Measurements from ENCODE around the gene DTWD1. TPM values are rescaled to one million over a fixed set of nuclear protein-coding genes. Genes with fewer than 3 reads are reported as not detected.
A peak's percentile ranks its signal among the peaks of the same experiment; 100 is the strongest.
"Not testable (repeated sequence)": the region's sequence is repeated elsewhere in the genome, so short reads cannot be mapped to it uniquely, and the experiment has no call there.

The DTWD1 gene
- total and polyA plus RNA-seq, 10 of the 15 experiments (the other 5 are each of a cell fraction or from before 2014, with no cell fraction given): 13.9 to 32.0 (median 19.3) TPM

DNA sequence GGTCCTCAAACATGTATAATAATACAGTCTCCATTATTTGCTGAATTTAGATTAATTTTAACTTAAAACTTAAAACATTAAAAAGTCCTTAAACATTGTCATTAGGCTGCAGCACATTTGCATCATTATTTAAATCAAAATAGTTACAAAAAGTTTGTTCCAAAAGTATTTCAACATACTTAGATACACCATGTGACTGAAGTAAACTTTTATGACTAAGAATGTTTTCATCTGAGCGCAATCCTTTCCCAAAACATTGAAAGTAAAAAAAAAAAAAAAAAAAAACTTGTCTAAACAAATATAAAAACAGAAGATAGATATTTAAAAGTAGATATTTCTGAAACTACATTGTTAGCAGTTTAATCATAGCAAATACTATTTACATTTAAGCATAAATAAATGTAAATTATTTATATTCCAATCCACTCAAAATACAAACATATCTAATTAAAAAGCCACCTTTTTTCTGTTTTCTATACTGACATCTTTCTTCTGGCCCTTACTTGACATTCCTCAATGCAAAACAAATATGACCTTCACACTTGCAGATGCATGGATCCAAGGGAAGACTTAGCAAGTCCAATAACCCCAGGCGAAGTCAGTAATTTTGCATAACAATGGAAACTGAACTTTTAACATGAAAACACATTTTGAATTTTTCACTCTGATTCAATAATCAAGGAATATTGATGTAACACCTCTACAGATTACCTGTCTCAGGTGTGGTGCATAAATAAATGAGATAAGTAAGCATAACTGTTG is 10.5 kb upstream of the DTWD1 start:
- DNase-seq (ENCODE audit: low read depth, low spot score) (no peak), FAIRE-seq (no peak), ATAC-seq (no peak)
- Histone ChIP-seq H3K9ac (ENCODE audit: control insufficient read depth, insufficient read depth, low read length) (no peak overlapping the region), H3K27me3 (replicated peaks in 1 of 2; ENCODE audit: control insufficient read depth in 2 of 2, insufficient read depth in 2 of 2, low read length in 1 of 2) (no peaks in the 10 kb centered on the region), H3K36me3 (ENCODE audit: control insufficient read depth in 2 of 2, insufficient read depth in 2 of 2, low read length in 1 of 2) (no peaks in the 10 kb centered on the region), H4K20me1 (ENCODE audit: control insufficient read depth, insufficient read depth) (no peaks in the 10 kb centered on the region), H3K4me1 (ENCODE audit: control insufficient read depth, insufficient read depth, low read length) (no peaks in the 10 kb centered on the region), H2AFZ (ENCODE audit: control insufficient read depth, low read depth, low read length) (no peak overlapping the region), H3K9me3 (replicated peaks; ENCODE audit: control insufficient read depth, insufficient read depth, low read length) (peaks cover 4% of the 10 kb centered on the region; the same call in 2 of the 3 replicates), H3K27ac (ENCODE audit: control insufficient read depth, insufficient read depth) (no peak overlapping the region), H3K4me2 (ENCODE audit: control insufficient read depth, insufficient read depth) (no peak overlapping the region), H3K4me3 (no peak overlapping the region), H3K79me2 (ENCODE audit: control insufficient read depth, insufficient read depth, low read length) (no peaks in the 10 kb centered on the region)
- TF ChIP-seq BHLHE40 (IDR thresholded peaks at IDR 0.05; ENCODE audit: borderline replicate concordance in 1 of 2, low read depth in 2 of 2, low read length in 1 of 2): no peak
- TF ChIP-seq RCOR1 (conservative IDR thresholded peaks at IDR 0.05; ENCODE audit: low read depth, low read length): no peak
- TF ChIP-seq RELA (IDR thresholded peaks at IDR 0.05; ENCODE audit: borderline replicate concordance, partially characterized antibody): no peak
- TF ChIP-seq, protein P1, sequence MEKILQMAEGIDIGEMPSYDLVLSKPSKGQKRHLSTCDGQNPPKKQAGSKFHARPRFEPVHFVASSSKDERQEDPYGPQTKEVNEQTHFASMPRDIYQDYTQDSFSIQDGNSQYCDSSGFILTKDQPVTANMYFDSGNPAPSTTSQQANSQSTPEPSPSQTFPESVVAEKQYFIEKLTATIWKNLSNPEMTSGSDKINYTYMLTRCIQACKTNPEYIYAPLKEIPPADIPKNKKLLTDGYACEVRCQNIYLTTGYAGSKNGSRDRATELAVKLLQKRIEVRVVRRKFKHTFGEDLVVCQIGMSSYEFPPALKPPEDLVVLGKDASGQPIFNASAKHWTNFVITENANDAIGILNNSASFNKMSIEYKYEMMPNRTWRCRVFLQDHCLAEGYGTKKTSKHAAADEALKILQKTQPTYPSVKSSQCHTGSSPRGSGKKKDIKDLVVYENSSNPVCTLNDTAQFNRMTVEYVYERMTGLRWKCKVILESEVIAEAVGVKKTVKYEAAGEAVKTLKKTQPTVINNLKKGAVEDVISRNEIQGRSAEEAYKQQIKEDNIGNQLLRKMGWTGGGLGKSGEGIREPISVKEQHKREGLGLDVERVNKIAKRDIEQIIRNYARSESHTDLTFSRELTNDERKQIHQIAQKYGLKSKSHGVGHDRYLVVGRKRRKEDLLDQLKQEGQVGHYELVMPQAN (conservative IDR thresholded peaks at IDR 0.05): no peak
- ChIA-PET SMC1A (ENCODE audit: uncharacterized antibody, unreplicated experiment) (no interaction called here), RAD21 (ENCODE audit: unreplicated experiment) (no interaction called here), CTCF (no interaction called here), POLR2A (no interaction called here)
- in situ Hi-C loops (cut with MboI): loop anchor here (25.0 kb wide), 1 partner anchor 1273 kb away; the partner anchor contains the start of gene DUT
- 98% methylated on average over 2 of the region's 2 CpGs for WGBS (ENCODE audit: insufficient coverage, insufficient replicate concordance, low lambda C conversion rate, missing lambda C conversion rate)
- intact Hi-C loops (cut with micrococcal nuclease; ENCODE audit: unreplicated experiment): no loop called here
- no TSS peak for BruUV-seq (replicated peaks)

DNA sequence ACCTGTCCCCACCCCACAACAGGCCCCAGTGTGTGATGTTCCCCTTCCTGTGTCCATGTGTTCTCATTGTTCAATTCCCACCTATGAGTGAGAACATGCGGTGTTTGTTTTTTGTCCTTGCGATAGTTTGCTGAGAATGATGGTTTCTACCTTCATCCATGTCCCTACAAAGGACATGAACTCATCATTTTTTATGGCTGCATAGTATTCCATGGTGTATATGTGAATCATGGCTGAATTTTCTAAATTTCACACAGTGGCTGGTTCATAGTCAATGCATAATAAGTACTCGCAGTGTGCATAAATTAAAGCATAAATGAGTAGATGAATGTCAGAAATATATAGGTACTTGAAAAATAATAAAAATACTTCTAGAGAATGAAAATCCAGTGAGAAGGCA is 8.6 kb upstream of the DTWD1 start:
- POLR2A ChIA-PET; H3K4me3 ChIP-seq; H3K4me2 ChIP-seq (ENCODE audit: control insufficient read depth, insufficient read depth); DNase-seq (ENCODE audit: low read depth, low spot score); H2AFZ ChIP-seq (ENCODE audit: control insufficient read depth, low read depth, low read length); BruUV-seq (replicated peaks); H3K79me2 ChIP-seq (ENCODE audit: control insufficient read depth, insufficient read depth, low read length); ATAC-seq; intact Hi-C loops (cut with micrococcal nuclease; ENCODE audit: unreplicated experiment); SMC1A ChIA-PET (ENCODE audit: uncharacterized antibody, unreplicated experiment); CTCF ChIA-PET; H3K4me1 ChIP-seq (ENCODE audit: control insufficient read depth, insufficient read depth, low read length); H3K9me3 ChIP-seq (replicated peaks; ENCODE audit: control insufficient read depth, insufficient read depth, low read length); RAD21 ChIA-PET (ENCODE audit: unreplicated experiment); H3K36me3 ChIP-seq (ENCODE audit: control insufficient read depth in 2 of 2, insufficient read depth in 2 of 2, low read length in 1 of 2); H3K27ac ChIP-seq (ENCODE audit: control insufficient read depth, insufficient read depth); H3K9ac ChIP-seq (ENCODE audit: control insufficient read depth, insufficient read depth, low read length); H3K27me3 ChIP-seq (replicated peaks in 1 of 2; ENCODE audit: control insufficient read depth in 2 of 2, insufficient read depth in 2 of 2, low read length in 1 of 2); H4K20me1 ChIP-seq (ENCODE audit: control insufficient read depth, insufficient read depth): not testable (repeated sequence)
- peak; percentile 23 for FAIRE-seq
- in situ Hi-C loops (cut with MboI): loop anchor here (25.0 kb wide), 1 partner anchor 1275 kb away; the partner anchor contains the start of gene DUT
- 100% methylated on average over 3 of the region's 3 CpGs for WGBS (ENCODE audit: insufficient coverage, insufficient replicate concordance, low lambda C conversion rate, missing lambda C conversion rate)

All from GM12878 (cell line).